ENCODE results near the gene DNAAF9. TPM values are rescaled to one million over a fixed set of nuclear protein-coding genes. Genes with fewer than 3 reads are reported as not detected.

Gene DNAAF9
- total RNA-seq, 1 donor from 2014 or later: 17.8 TPM

GRCh38 chr20:3400260-3401155 lies 7.0 kb downstream of the DNAAF9 start:
- Mint-ChIP-seq H3K27ac (ENCODE audit: unreplicated experiment) (no peak overlapping the region), H3K4me1 (ENCODE audit: low read depth) (peaks cover 55% of the 10 kb centered on the region), H3K9me3 (ENCODE audit: low read depth) (peaks cover 3% of the 10 kb centered on the region), H3K4me3 (ENCODE audit: unreplicated experiment) (no peak overlapping the region), H3K27me3 (ENCODE audit: low read depth) (no peaks in the 10 kb centered on the region), H3K36me3 (ENCODE audit: low read depth) (no peaks in the 10 kb centered on the region)
- no peak for DNase-seq (ENCODE audit: low spot score)
- TF ChIP-seq, protein P1, sequence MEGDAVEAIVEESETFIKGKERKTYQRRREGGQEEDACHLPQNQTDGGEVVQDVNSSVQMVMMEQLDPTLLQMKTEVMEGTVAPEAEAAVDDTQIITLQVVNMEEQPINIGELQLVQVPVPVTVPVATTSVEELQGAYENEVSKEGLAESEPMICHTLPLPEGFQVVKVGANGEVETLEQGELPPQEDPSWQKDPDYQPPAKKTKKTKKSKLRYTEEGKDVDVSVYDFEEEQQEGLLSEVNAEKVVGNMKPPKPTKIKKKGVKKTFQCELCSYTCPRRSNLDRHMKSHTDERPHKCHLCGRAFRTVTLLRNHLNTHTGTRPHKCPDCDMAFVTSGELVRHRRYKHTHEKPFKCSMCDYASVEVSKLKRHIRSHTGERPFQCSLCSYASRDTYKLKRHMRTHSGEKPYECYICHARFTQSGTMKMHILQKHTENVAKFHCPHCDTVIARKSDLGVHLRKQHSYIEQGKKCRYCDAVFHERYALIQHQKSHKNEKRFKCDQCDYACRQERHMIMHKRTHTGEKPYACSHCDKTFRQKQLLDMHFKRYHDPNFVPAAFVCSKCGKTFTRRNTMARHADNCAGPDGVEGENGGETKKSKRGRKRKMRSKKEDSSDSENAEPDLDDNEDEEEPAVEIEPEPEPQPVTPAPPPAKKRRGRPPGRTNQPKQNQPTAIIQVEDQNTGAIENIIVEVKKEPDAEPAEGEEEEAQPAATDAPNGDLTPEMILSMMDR (IDR thresholded peaks at IDR 0.05): no peak

GRCh38 chr20:3398681-3399252 lies 8.7 kb downstream of the DNAAF9 start:
- no peaks in the 10 kb centered on the region for H3K27me3 Mint-ChIP-seq (ENCODE audit: low read depth)
- no peak for DNase-seq (ENCODE audit: low spot score)
- peaks cover 3% of the 10 kb centered on the region for H3K9me3 Mint-ChIP-seq (ENCODE audit: low read depth)
- H3K27ac Mint-ChIP-seq (ENCODE audit: unreplicated experiment): peak overlapping the region; percentile 4
- TF ChIP-seq, protein P1 (IDR thresholded peaks at IDR 0.05): no peak
- H3K4me3 Mint-ChIP-seq (ENCODE audit: unreplicated experiment): no peak overlapping the region
- peaks cover 38% of the 10 kb centered on the region for H3K4me1 Mint-ChIP-seq (ENCODE audit: low read depth)
- H3K36me3 Mint-ChIP-seq (ENCODE audit: low read depth): no peaks in the 10 kb centered on the region

- H3K4me1 Mint-ChIP-seq (ENCODE audit: low read depth): peaks cover 29% of the 10 kb centered on the region
- no peak overlapping the region for H3K27ac Mint-ChIP-seq (ENCODE audit: unreplicated experiment)
- TF ChIP-seq, protein P1 (IDR thresholded peaks at IDR 0.05): no peak
- no peak overlapping the region for H3K4me3 Mint-ChIP-seq (ENCODE audit: unreplicated experiment)
- no peaks in the 10 kb centered on the region for H3K27me3 Mint-ChIP-seq (ENCODE audit: low read depth)
- DNase-seq (ENCODE audit: low spot score): no peak
- no peaks in the 10 kb centered on the region for H3K36me3 Mint-ChIP-seq (ENCODE audit: low read depth)
- H3K9me3 Mint-ChIP-seq (ENCODE audit: low read depth): peaks cover 3% of the 10 kb centered on the region
These were observed 11.0 kb downstream of the DNAAF9 start for GRCh38 chr20:3396492-3396891.

DNA sequence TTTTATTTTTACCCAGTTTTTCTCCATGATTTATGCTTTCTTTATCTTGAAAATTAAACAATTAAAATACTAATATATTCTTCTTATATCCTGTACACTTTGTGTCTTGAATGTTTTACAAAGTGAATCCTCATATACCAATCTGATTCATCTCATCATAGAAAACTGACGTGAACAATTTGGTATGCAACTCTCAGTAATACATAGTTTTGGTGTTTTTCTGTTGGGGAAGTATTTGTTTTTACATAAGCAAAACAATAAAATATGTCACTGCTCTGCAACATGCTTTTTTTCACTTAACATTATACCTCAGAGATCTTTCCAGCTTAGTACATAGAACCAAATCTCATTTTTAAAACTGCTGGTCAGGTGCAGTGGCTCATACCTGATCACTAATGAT lies 14.7 kb downstream of the DNAAF9 start:
- TF ChIP-seq, protein P1 (IDR thresholded peaks at IDR 0.05): no peak
- no peaks in the 10 kb centered on the region for H3K27me3 Mint-ChIP-seq (ENCODE audit: low read depth)

GRCh38 chr20:3390759-3391425 lies 16.6 kb downstream of the DNAAF9 start:
- peaks cover 2% of the 10 kb centered on the region for H3K36me3 Mint-ChIP-seq (ENCODE audit: low read depth)
- peaks cover 13% of the 10 kb centered on the region for H3K4me1 Mint-ChIP-seq (ENCODE audit: low read depth)
- TF ChIP-seq, protein P1 (IDR thresholded peaks at IDR 0.05): no peak
- no peaks in the 10 kb centered on the region for H3K27me3 Mint-ChIP-seq (ENCODE audit: low read depth)
- no peak overlapping the region for H3K4me3 Mint-ChIP-seq (ENCODE audit: unreplicated experiment)
- peaks cover 1% of the 10 kb centered on the region for H3K9me3 Mint-ChIP-seq (ENCODE audit: low read depth)
- H3K27ac Mint-ChIP-seq (ENCODE audit: unreplicated experiment): peak overlapping the region; percentile 22
- DNase-seq (ENCODE audit: low spot score): no peak

More for the DNA sequence above, 14.7 kb downstream of the DNAAF9 start:
- peaks cover 2% of the 10 kb centered on the region for H3K36me3 Mint-ChIP-seq (ENCODE audit: low read depth)
- peaks cover 18% of the 10 kb centered on the region for H3K4me1 Mint-ChIP-seq (ENCODE audit: low read depth)
- no peak for DNase-seq (ENCODE audit: low spot score)
- no peak overlapping the region for H3K27ac Mint-ChIP-seq (ENCODE audit: unreplicated experiment)
- no peak overlapping the region for H3K4me3 Mint-ChIP-seq (ENCODE audit: unreplicated experiment)
- H3K9me3 Mint-ChIP-seq (ENCODE audit: low read depth): peaks cover 3% of the 10 kb centered on the region
